Ascending aorta (tissue), 2 donors: Measurements from ENCODE around the gene DCST1. TPM values are rescaled to one million over a fixed set of nuclear protein-coding genes. Genes with fewer than 3 reads are reported as not detected.

Experiments used
- DNase-seq, 2 donors: peaks; one replicate each; pipeline ENCODE4 v3.0.0-alpha.2; 2019; ENCODE audit warnings: low spot score in 2 of 2
- H3K27ac ChIP-seq, 2 donors: fragments of 200-600 bp; sonication (generic); one replicate each; pipeline ENCODE4 v1.5.1; 2016 to 2017; ENCODE audit warnings: mild to moderate bottlenecking in 1 of 2
- H3K27me3 ChIP-seq: fragments of 200-600 bp; sonication (generic); one replicate; pipeline ENCODE4 v1.5.1; 2017
- H3K36me3 ChIP-seq, 2 donors: fragments of 200-600 bp; sonication (generic); one replicate each; pipeline ENCODE4 v1.5.1; 2016
- H3K4me1 ChIP-seq, 2 donors: fragments of 200-600 bp; sonication (generic); one replicate each; pipeline ENCODE4 v1.5.1; 2016 to 2017; ENCODE audit warnings: mild to moderate bottlenecking in 1 of 2
- H3K4me3 ChIP-seq, 2 donors: fragments of 200-600 bp; sonication (generic); one replicate each; pipeline ENCODE4 v1.5.1; 2016 to 2017; ENCODE audit warnings: mild to moderate bottlenecking in 1 of 2
- H3K9me3 ChIP-seq, 2 donors: fragments of 200-600 bp; sonication (generic); one replicate each; pipeline ENCODE4 v1.5.1; 2016
- intact Hi-C: fragments of 100-400 bp; cut with DNase I; formaldehyde crosslinking; loops from one replicate; pipeline ENCODE4 v1.15.1; 2023
- total RNA-seq: library from RNA; depleted of rRNA; stranded (reverse); fragments of >200 nt; gene quantifications from one replicate; pipeline ENCODE4 v1.1.0, GENCODE V29; 2016
- TF ChIP-seq, protein P1 (sequence below), 3 experiments: fragments of 200-600 bp in 2 of 3; fragments of 450-650 bp in 1 of 3; sonication (generic) in 2 of 3; IDR thresholded peaks; one replicate each; pipeline ENCODE4 v1.5.1; 2016 to 2019; ENCODE audit warnings: antibody characterized with exemption in 3 of 3, mild to moderate bottlenecking in 1 of 3, moderate library complexity in 1 of 3

Gene DCST1
- total RNA-seq, 1 donor from 2014 or later = not detected

DNA sequence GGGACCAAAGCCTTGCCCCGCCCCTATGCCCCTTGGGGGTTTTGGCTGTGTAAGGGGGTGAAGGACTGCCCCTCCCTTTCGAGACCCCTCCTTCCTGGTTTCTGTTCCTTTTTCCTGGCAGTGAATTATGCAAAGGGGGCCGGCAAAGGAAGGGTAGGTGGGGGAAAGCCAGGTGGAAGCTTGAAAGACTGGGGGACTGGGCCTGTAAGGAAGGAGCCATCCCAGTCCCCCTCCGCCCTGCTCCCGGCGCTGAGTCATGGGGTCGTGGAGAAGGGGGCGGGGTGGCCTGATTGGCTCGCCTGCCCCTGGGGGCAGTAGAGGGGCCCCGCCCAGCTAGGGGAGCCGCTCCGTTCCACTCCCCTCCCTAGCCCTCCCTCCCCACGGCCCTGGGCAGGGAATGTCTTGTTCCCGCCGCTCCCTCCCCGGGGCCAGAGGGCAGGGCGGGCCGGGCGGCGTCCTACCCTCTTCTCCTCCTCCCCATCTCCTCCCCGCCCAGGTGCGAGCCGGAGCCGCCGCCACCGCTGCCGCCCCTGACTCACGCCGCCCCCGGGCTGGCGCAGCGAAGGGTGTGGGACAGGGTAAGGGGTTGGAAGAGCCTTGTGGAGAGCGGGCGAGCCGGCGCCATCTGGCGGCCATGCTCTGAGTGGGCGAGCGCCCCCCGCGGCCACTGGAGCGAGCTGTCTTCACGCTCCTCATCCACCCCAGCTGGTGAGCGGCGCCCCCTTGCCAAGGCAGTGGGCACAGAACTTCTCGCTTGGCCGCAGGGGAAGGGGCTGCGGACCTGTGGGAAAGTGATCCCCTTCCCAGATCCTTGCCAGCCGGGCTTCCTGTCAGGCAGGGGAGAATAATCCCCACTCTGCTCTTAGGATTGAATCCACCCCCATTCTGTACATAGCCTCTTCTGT, 16.3 kb upstream of the DCST1 start:
- H3K4me3 ChIP-seq = peak overlapping the region; percentile 42 to 59
- peaks cover 13 to 28% of the 10 kb centered on the region in 2 donors for H3K36me3 ChIP-seq
- peaks cover 7 to 15% of the 10 kb centered on the region in 2 donors for H3K4me1 ChIP-seq
- H3K27me3 ChIP-seq = no peaks in the 10 kb centered on the region
- TF ChIP-seq, protein P1, sequence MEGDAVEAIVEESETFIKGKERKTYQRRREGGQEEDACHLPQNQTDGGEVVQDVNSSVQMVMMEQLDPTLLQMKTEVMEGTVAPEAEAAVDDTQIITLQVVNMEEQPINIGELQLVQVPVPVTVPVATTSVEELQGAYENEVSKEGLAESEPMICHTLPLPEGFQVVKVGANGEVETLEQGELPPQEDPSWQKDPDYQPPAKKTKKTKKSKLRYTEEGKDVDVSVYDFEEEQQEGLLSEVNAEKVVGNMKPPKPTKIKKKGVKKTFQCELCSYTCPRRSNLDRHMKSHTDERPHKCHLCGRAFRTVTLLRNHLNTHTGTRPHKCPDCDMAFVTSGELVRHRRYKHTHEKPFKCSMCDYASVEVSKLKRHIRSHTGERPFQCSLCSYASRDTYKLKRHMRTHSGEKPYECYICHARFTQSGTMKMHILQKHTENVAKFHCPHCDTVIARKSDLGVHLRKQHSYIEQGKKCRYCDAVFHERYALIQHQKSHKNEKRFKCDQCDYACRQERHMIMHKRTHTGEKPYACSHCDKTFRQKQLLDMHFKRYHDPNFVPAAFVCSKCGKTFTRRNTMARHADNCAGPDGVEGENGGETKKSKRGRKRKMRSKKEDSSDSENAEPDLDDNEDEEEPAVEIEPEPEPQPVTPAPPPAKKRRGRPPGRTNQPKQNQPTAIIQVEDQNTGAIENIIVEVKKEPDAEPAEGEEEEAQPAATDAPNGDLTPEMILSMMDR (IDR thresholded peaks at IDR 0.05) = peak; percentile 99 to 100 (median 99)
- no peaks in the 10 kb centered on the region for H3K9me3 ChIP-seq
- peak overlapping the region; percentile 82 to 89 for H3K27ac ChIP-seq
- intact Hi-C loops = loop anchor here (1.0 to 2.0 kb wide), 5 partner anchors 16 to 80 kb away; partner anchors contain the start of genes CKS1B and PYGO2
- DNase-seq = peak; percentile 68 to 96

GRCh38 chr1:155017946-155018316, 15.7 kb upstream of the DCST1 start:
- H3K4me1 ChIP-seq = peaks cover 7 to 13% of the 10 kb centered on the region in 2 donors
- intact Hi-C loops = loop anchor here (1.0 to 2.0 kb wide), 5 partner anchors 17 to 81 kb away; partner anchors contain the start of genes CKS1B and PYGO2
- peaks cover 13 to 28% of the 10 kb centered on the region in 2 donors for H3K36me3 ChIP-seq
- TF ChIP-seq, protein P1 (IDR thresholded peaks at IDR 0.05) = no peak
- no peaks in the 10 kb centered on the region for H3K9me3 ChIP-seq
- peak overlapping the region; percentile 82 to 89 for H3K27ac ChIP-seq
- peak overlapping the region in 1 of 2 donors; percentile 59 for H3K4me3 ChIP-seq
- DNase-seq = no peak
- H3K27me3 ChIP-seq = no peaks in the 10 kb centered on the region

- H3K9me3 ChIP-seq = no peaks in the 10 kb centered on the region
- H3K4me1 ChIP-seq = peaks cover 7 to 13% of the 10 kb centered on the region in 2 donors
- TF ChIP-seq, protein P1 (IDR thresholded peaks at IDR 0.05) = no peak
- DNase-seq = no peak
- H3K27ac ChIP-seq = no peak overlapping the region
- H3K27me3 ChIP-seq = no peaks in the 10 kb centered on the region
- intact Hi-C loops = no loop called here
- H3K36me3 ChIP-seq = peaks cover 13 to 28% of the 10 kb centered on the region in 2 donors
- no peak overlapping the region for H3K4me3 ChIP-seq
These were observed 14.8 kb upstream of the DCST1 start for GRCh38 chr1:155018617-155019348.

GRCh38 chr1:155019377-155020245, 14.0 kb upstream of the DCST1 start:
- Histone ChIP-seq H3K36me3 (peaks cover 10 to 21% of the 10 kb centered on the region in 2 donors), H3K9me3 (no peaks in the 10 kb centered on the region), H3K4me3 (no peak overlapping the region), H3K4me1 (peaks cover 7 to 13% of the 10 kb centered on the region in 2 donors), H3K27me3 (no peaks in the 10 kb centered on the region), H3K27ac (no peak overlapping the region)
- intact Hi-C loops = no loop called here
- TF ChIP-seq, protein P1 (IDR thresholded peaks at IDR 0.05) = no peak
- DNase-seq = no peak
